SK-N-SH (cell line): Measurements from ENCODE around the gene SPATA13. TPM values are rescaled to one million over a fixed set of nuclear protein-coding genes. Genes with fewer than 3 reads are reported as not detected.

ENCODE experiments used
- CTCF ChIA-PET: fragments of 300-600, 350-600 bp; formaldehyde crosslinking; extraction: SDS; loops from one replicate; lab custom pipeline; 2021; lab: Yijun Ruan, JAX
- POLR2A ChIA-PET: fragments of 350-600 bp; sonication (Branson Sonifier 250); formaldehyde crosslinking; extraction: SDS; loops from one replicate; lab custom pipeline; 2020; ENCODE audit warnings: antibody characterized with exemption, inconsistent platforms; lab: Yijun Ruan, JAX
- DNase-seq: peaks from one replicate; pipeline ENCODE4 v3.0.0; 2012
- H2AFZ ChIP-seq: fragments of 200-600 bp; sonication (generic); 2 replicates; pipeline ENCODE4 v1.8.1; 2016; ENCODE audit warnings: antibody characterized with exemption, mild to moderate bottlenecking, low read depth
- H3F3A ChIP-seq: fragments of 200-600 bp; sonication (generic); replicated peaks from 2 replicates; pipeline ENCODE3; 2016; ENCODE audit warnings: antibody characterized with exemption, mild to moderate bottlenecking; ENCODE audit not compliant: insufficient read depth
- H3K27ac ChIP-seq, 2 experiments: fragments of 200-500 bp in 1 of 2; fragments of 200-600 bp in 1 of 2; sonication (Bioruptor generic) in 1 of 2; sonication (generic), shearing (Covaris generic) in 1 of 2; 2 replicates each; pipeline versions ENCODE4 v1.5.1 to v1.6.1; 2014 to 2016; ENCODE audit warnings: low read depth in 2 of 2, inconsistent platforms in 1 of 2, low read length in 1 of 2, mild to moderate bottlenecking in 1 of 2, mixed read lengths in 1 of 2
- H3K27me3 ChIP-seq: fragments of 200-600 bp; sonication (generic), shearing (Covaris generic); 2 replicates; pipeline ENCODE4 v1.6.1; 2016; ENCODE audit warnings: mixed run types; ENCODE audit not compliant: insufficient read depth
- H3K36me3 ChIP-seq, 2 experiments: fragments of 200-500 bp in 1 of 2; fragments of 200-600 bp in 1 of 2; sonication (Bioruptor generic) in 1 of 2; sonication (generic) in 1 of 2; replicated peaks in 1 of 2; 2 replicates each; pipeline versions ENCODE3 to v1.5.1; 2014 to 2016; ENCODE audit warnings: low read length in 1 of 2, mild to moderate bottlenecking in 1 of 2; ENCODE audit not compliant: insufficient read depth in 2 of 2, control insufficient read depth in 1 of 2
- H3K4me1 ChIP-seq, 2 experiments: fragments of 200-500 bp in 1 of 2; fragments of 200-600 bp in 1 of 2; sonication (Bioruptor generic) in 1 of 2; sonication (generic), shearing (Covaris generic) in 1 of 2; 2 replicates each; pipeline versions ENCODE4 v1.5.1 to v1.6.1; 2014 to 2016; ENCODE audit warnings: low read depth in 1 of 2, low read length in 1 of 2, mixed run types in 1 of 2; ENCODE audit not compliant: insufficient read depth in 2 of 2, control insufficient read depth in 1 of 2
- H3K4me2 ChIP-seq: fragments of 200-600 bp; sonication (generic), shearing (Covaris generic); 2 replicates; pipeline ENCODE4 v1.6.1; 2017; ENCODE audit warnings: mixed run types
- H3K4me3 ChIP-seq, 2 experiments: fragments of 200-500 bp in 1 of 2; fragments of 200-600 bp in 1 of 2; sonication (Bioruptor generic) in 1 of 2; sonication (generic), shearing (Covaris generic) in 1 of 2; 2 replicates each; pipeline versions ENCODE4 v1.5.1 to v1.8.1; 2014 to 2016; ENCODE audit warnings: low read depth in 2 of 2, inconsistent platforms in 1 of 2, low read length in 1 of 2, mild to moderate bottlenecking in 1 of 2, mixed read lengths in 1 of 2, moderate library complexity in 1 of 2
- H3K79me2 ChIP-seq: fragments of 200-600 bp; sonication (generic); 2 replicates; pipeline ENCODE4 v1.8.1; 2017; ENCODE audit warnings: mild to moderate bottlenecking; ENCODE audit not compliant: insufficient read depth
- H3K9ac ChIP-seq: fragments of 200-600 bp; sonication (generic); 2 replicates; pipeline ENCODE4 v1.6.1; 2017; ENCODE audit warnings: mixed run types
- H3K9me2 ChIP-seq: fragments of 200-600 bp; sonication (generic); 2 replicates; pipeline ENCODE4 v1.6.1; 2017; ENCODE audit warnings: mixed run types
- H3K9me3 ChIP-seq: fragments of 200-600 bp; sonication (generic); 2 replicates; pipeline ENCODE4 v1.6.1; 2017; ENCODE audit warnings: mixed run types, mild to moderate bottlenecking, moderate library complexity
- H4K20me1 ChIP-seq: fragments of 200-600 bp; sonication (generic); 2 replicates; pipeline ENCODE4 v1.6.1; 2017; ENCODE audit warnings: mild to moderate bottlenecking, mixed run types; ENCODE audit not compliant: insufficient read depth
- ELF1 ChIP-seq: IDR thresholded peaks from 2 replicates; pipeline ENCODE4 v1.4.0; 2012
- FOXJ3 ChIP-seq: sonication (generic); formaldehyde crosslinking; IDR thresholded peaks from 2 replicates; pipeline ENCODE4 v1.5.1; 2020; ENCODE audit warnings: mild to moderate bottlenecking, missing genetic modification reagents
- GATA2 ChIP-seq: sonication (generic); formaldehyde crosslinking; IDR thresholded peaks from 2 replicates; pipeline ENCODE4 v1.5.0; 2020; ENCODE audit warnings: mild to moderate bottlenecking, missing genetic modification reagents
- MXI1 ChIP-seq: IDR thresholded peaks from 2 replicates; pipeline ENCODE4 v1.6.1; 2012; ENCODE audit warnings: mild to moderate bottlenecking, low read depth, low read length, improper control_type of control experiment
- NFIC ChIP-seq: IDR thresholded peaks from 2 replicates; pipeline ENCODE4 v1.4.0; 2012; ENCODE audit warnings: borderline replicate concordance
- NRF1 ChIP-seq: IDR thresholded peaks from 2 replicates; pipeline ENCODE4 v1.6.1; 2012; ENCODE audit warnings: low read depth, mild to moderate bottlenecking, low read length
- RAD21 ChIP-seq: IDR thresholded peaks from 2 replicates; pipeline ENCODE4 v1.6.1; 2012; ENCODE audit warnings: mild to moderate bottlenecking, low read length
- TEAD4 ChIP-seq: IDR thresholded peaks from 2 replicates; pipeline ENCODE4 v1.4.0; 2012; ENCODE audit warnings: mild to moderate bottlenecking, borderline replicate concordance; ENCODE audit not compliant: insufficient read depth
- WGBS: methylation state at CpG from one replicate; pipeline ENCODE4 v1.1.6; 2017; ENCODE audit warnings: low lambda C conversion rate; 5-methylcytosine and 5-hydroxymethylcytosine counted together
- polyA plus RNA-seq, 3 experiments: library from polyadenylated mRNA; depleted of rRNA; stranded (reverse); fragments of >200 nt; gene quantifications; 2 replicates each; pipeline ENCODE4 v1.2.3, GENCODE V29; 2012
- TF ChIP-seq, protein P1 (sequence below): IDR thresholded peaks from 2 replicates; pipeline ENCODE4 v1.4.0; 2012; ENCODE audit warnings: low read depth, borderline replicate concordance
- TF ChIP-seq, protein P2 (sequence below): IDR thresholded peaks from 2 replicates; pipeline ENCODE4 v1.6.1; 2012; ENCODE audit warnings: mild to moderate bottlenecking, low read depth, low read length, moderate library complexity

Gene SPATA13
- polyA plus RNA-seq, 1 of the 3 experiments (the other 2 are of a cell fraction) = 4.3 TPM

DNA sequence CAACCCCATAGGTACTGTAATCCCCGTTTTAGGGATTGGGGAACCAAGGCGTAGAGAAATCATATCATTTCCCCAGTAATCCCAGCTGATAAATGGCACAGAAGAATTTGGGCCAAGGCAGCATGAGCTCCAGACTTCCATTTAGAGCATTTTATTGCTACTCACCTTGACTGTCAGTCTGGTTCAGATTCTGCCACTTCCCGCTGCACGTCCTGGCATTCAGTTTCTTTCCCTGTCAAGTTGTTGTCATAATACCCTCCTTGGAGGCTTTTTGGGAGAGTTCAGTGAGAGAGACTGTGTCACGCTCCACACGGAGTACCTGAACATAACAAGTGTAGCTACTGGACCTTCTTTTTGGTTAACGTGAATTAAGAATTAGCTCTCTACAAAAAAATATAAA lies 141.4 kb downstream of the SPATA13 start:
- no peaks in the 10 kb centered on the region for H3F3A ChIP-seq
- no peaks in the 10 kb centered on the region for H3K9me3 ChIP-seq
- no peaks in the 10 kb centered on the region for H3K79me2 ChIP-seq
- ChIA-PET POLR2A (no interaction called here), CTCF (interaction anchor here (0.7 kb wide), 1 partner anchor 18 kb away, joined by 3 read pairs; no protein-coding TSS in a partner anchor)
- H3K9me2 ChIP-seq = no peaks in the 10 kb centered on the region
- H3K36me3 ChIP-seq = peaks cover 0 to 2% of the 10 kb centered on the region in 2 experiments
- H3K4me2 ChIP-seq = no peak overlapping the region
- no peaks in the 10 kb centered on the region for H3K27me3 ChIP-seq
- 97% methylated on average over 7 of the region's 7 CpGs for WGBS
- H3K9ac ChIP-seq = no peak overlapping the region
- no peaks in the 10 kb centered on the region for H3K4me1 ChIP-seq
- no peak overlapping the region for H3K4me3 ChIP-seq
- TF ChIP-seq, protein P1, sequence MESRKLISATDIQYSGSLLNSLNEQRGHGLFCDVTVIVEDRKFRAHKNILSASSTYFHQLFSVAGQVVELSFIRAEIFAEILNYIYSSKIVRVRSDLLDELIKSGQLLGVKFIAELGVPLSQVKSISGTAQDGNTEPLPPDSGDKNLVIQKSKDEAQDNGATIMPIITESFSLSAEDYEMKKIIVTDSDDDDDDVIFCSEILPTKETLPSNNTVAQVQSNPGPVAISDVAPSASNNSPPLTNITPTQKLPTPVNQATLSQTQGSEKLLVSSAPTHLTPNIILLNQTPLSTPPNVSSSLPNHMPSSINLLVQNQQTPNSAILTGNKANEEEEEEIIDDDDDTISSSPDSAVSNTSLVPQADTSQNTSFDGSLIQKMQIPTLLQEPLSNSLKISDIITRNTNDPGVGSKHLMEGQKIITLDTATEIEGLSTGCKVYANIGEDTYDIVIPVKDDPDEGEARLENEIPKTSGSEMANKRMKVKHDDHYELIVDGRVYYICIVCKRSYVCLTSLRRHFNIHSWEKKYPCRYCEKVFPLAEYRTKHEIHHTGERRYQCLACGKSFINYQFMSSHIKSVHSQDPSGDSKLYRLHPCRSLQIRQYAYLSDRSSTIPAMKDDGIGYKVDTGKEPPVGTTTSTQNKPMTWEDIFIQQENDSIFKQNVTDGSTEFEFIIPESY = no peak
- TF ChIP-seq TEAD4 (no peak), MXI1 (no peak), NRF1 (no peak), FOXJ3 (CRISPR knock-in tag) (no peak), RAD21 (no peak)
- TF ChIP-seq, protein P2, sequence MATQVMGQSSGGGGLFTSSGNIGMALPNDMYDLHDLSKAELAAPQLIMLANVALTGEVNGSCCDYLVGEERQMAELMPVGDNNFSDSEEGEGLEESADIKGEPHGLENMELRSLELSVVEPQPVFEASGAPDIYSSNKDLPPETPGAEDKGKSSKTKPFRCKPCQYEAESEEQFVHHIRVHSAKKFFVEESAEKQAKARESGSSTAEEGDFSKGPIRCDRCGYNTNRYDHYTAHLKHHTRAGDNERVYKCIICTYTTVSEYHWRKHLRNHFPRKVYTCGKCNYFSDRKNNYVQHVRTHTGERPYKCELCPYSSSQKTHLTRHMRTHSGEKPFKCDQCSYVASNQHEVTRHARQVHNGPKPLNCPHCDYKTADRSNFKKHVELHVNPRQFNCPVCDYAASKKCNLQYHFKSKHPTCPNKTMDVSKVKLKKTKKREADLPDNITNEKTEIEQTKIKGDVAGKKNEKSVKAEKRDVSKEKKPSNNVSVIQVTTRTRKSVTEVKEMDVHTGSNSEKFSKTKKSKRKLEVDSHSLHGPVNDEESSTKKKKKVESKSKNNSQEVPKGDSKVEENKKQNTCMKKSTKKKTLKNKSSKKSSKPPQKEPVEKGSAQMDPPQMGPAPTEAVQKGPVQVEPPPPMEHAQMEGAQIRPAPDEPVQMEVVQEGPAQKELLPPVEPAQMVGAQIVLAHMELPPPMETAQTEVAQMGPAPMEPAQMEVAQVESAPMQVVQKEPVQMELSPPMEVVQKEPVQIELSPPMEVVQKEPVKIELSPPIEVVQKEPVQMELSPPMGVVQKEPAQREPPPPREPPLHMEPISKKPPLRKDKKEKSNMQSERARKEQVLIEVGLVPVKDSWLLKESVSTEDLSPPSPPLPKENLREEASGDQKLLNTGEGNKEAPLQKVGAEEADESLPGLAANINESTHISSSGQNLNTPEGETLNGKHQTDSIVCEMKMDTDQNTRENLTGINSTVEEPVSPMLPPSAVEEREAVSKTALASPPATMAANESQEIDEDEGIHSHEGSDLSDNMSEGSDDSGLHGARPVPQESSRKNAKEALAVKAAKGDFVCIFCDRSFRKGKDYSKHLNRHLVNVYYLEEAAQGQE = no peak
- TF ChIP-seq, all 33 proteins: peak for 0
- no peak for DNase-seq
- Histone ChIP-seq H2AFZ (no peak overlapping the region), H3K27ac (no peak overlapping the region), H4K20me1 (no peaks in the 10 kb centered on the region)

DNA sequence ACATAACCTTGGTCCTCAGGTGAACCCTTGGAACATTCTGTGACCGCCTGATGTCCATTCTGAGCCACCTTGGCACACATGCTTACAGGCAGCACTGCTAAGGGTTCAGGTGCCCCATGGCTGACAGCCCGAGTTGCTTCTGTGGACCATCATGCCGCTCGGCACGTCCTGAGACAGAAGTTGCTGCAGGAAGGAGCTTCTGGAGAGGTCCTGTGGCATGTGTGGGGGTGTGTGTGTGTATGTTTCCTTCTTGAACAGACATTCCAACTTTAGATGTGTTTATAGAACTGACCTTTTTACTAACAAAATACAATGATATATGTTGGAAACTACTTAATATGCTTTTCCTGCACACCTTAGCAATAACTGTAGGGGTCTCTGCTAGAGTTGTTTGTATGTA lies 144.1 kb downstream of the SPATA13 start:
- Histone ChIP-seq H3F3A (no peaks in the 10 kb centered on the region), H3K9ac (no peak overlapping the region), H3K79me2 (no peaks in the 10 kb centered on the region), H3K9me2 (no peaks in the 10 kb centered on the region), H3K27ac (no peak overlapping the region), H3K4me2 (no peak overlapping the region), H3K27me3 (no peaks in the 10 kb centered on the region), H3K36me3 (peaks cover 0 to 2% of the 10 kb centered on the region in 2 experiments), H3K4me3 (no peak overlapping the region), H2AFZ (no peak overlapping the region), H3K4me1 (no peaks in the 10 kb centered on the region), H3K9me3 (no peaks in the 10 kb centered on the region), H4K20me1 (no peaks in the 10 kb centered on the region)
- TF ChIP-seq NRF1 (no peak), NFIC (no peak), GATA2 (CRISPR knock-in tag) (no peak), ELF1 (no peak)
- ChIA-PET CTCF (no interaction called here), POLR2A (no interaction called here)
- no peak for DNase-seq
- 83% methylated on average over 5 of the region's 5 CpGs for WGBS
